Measurements from ENCODE around the gene STPG3. TPM values are rescaled to one million over a fixed set of nuclear protein-coding genes. Genes with fewer than 3 reads are reported as not detected.

The STPG3 gene
- total RNA-seq, 2 experiments from 2014 or later = not detected

- Mint-ChIP-seq H3K27me3 (no peaks in the 10 kb centered on the region), H3K27ac (no peak overlapping the region), H3K4me3 (no peak overlapping the region), H3K9me3 (no peaks in the 10 kb centered on the region), H3K36me3 (ENCODE audit: low read depth) (peaks cover 5% of the 10 kb centered on the region), H3K4me1 (peaks cover 2% of the 10 kb centered on the region)
- POLR2A ChIA-PET = no interaction called here
- CTCF ChIA-PET = interaction anchor here (0.6 to 1.1 kb wide), 2 partner anchors 22 to 191 kb away, joined by 3 to 5 read pairs; no protein-coding TSS in a partner anchor
- DNase-seq = no peak
These were observed 33.5 kb upstream of the STPG3 start for GRCh38 chr9:137217276-137218211.

DNA sequence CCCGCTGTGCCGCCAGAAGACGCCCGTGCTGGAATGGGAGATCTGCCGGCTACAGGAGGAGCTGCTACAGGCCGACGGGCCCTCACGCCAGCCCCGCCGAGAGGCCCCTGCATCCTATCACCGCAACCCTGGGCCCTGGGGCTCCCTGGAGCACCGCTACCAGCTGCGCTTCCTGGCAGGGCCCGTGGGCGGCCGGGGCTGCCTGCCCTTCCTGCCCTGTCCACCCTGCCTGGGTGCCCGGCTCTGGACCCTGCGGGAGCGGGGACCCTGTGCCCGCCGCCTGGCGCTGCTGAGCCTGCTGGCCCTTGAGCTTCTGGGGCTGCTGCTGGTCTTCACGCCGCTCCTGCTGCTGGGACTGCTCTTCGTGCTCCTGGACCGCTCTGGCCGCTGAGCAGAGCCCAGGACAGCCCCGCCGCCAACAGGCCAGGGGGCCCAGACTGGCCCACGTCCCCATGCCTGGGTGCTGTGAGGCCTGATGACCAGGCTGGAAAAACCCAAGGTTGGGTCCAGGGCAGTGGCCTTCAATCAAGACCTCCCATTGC, 32.8 kb upstream of the STPG3 start:
- no peak overlapping the region for H3K4me3 Mint-ChIP-seq
- H3K4me1 Mint-ChIP-seq = peaks cover 7% of the 10 kb centered on the region
- H3K36me3 Mint-ChIP-seq (ENCODE audit: low read depth) = peaks cover 2% of the 10 kb centered on the region
- no peaks in the 10 kb centered on the region for H3K9me3 Mint-ChIP-seq
- DNase-seq = no peak
- H3K27me3 Mint-ChIP-seq = no peaks in the 10 kb centered on the region
- CTCF ChIA-PET = interaction anchor here (0.6 to 1.1 kb wide), 2 partner anchors 21 to 171 kb away, joined by 3 to 5 read pairs; no protein-coding TSS in a partner anchor
- H3K27ac Mint-ChIP-seq = no peak overlapping the region
- POLR2A ChIA-PET = no interaction called here

GRCh38 chr9:137218754-137219271, 32.3 kb upstream of the STPG3 start:
- Mint-ChIP-seq H3K36me3 (ENCODE audit: low read depth) (peaks cover 2% of the 10 kb centered on the region), H3K27me3 (no peaks in the 10 kb centered on the region), H3K9me3 (no peaks in the 10 kb centered on the region), H3K4me3 (no peak overlapping the region), H3K27ac (peak overlapping the region; percentile 36), H3K4me1 (peaks cover 7% of the 10 kb centered on the region)
- CTCF ChIA-PET = interaction anchor here (0.6 to 1.1 kb wide), 3 partner anchors 12 to 172 kb away, joined by 3 to 5 read pairs (median 3); no protein-coding TSS in a partner anchor
- POLR2A ChIA-PET = no interaction called here
- no peak for DNase-seq

- POLR2A ChIA-PET = no interaction called here
- DNase-seq = no peak
- CTCF ChIA-PET = interaction anchor here (0.9 to 1.4 kb wide), 3 partner anchors 13 to 17 kb away, joined by 3 read pairs; no protein-coding TSS in a partner anchor
- H3K27ac Mint-ChIP-seq = no peak overlapping the region
- H3K27me3 Mint-ChIP-seq = no peaks in the 10 kb centered on the region
- no peaks in the 10 kb centered on the region for H3K9me3 Mint-ChIP-seq
- peaks cover 2% of the 10 kb centered on the region for H3K36me3 Mint-ChIP-seq (ENCODE audit: low read depth)
- H3K4me3 Mint-ChIP-seq = peak overlapping the region; percentile 11
- peaks cover 13% of the 10 kb centered on the region for H3K4me1 Mint-ChIP-seq
These were observed 31.2 kb upstream of the STPG3 start for GRCh38 chr9:137219757-137220316.

DNA sequence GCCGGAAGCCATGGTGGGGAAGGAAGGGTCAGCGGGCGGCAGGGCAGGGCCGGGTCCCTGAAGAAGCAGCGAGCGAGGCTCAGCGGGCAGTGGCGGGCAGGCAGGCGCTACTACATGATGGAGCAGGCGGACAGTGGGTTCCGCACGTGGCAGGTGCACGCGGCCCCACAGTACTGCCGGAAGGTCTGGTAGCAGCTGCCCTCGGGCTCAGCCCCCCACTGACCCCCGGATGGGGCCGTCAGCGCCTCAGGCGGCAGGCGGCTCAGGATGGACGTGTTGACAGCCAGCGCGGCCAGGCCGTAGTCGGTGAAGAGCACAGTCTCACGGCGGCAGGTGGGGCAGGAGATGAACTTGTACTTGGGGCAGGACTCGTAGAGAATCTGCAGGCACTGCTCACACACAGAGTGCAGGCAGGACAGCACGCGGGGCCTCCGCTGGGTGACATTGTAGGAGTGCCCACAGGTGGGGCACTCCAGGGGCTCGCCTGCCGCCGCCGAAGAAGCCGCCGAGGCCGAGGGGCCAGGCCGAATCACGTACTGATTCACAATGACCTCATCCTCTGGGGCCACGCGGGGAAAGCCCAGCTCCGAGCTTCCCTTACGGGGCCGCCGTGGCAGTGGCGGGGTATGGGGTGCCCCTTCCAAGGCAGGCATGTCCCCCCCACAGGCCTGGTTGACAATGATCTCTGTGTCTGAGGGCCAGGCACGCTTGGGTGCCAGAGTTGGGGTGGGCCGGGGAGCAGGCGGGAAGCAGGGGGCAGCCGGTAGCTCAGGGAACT, 30.6 kb upstream of the STPG3 start:
- Mint-ChIP-seq H3K4me1 (peaks cover 18% of the 10 kb centered on the region), H3K4me3 (peak overlapping the region; percentile 54), H3K27me3 (no peaks in the 10 kb centered on the region), H3K36me3 (ENCODE audit: low read depth) (peaks cover 2% of the 10 kb centered on the region), H3K9me3 (no peaks in the 10 kb centered on the region), H3K27ac (no peak overlapping the region)
- CTCF ChIA-PET = interaction anchor here (0.9 to 1.6 kb wide), 3 partner anchors 16 to 50 kb away, joined by 3 read pairs; no protein-coding TSS in a partner anchor
- DNase-seq = no peak
- POLR2A ChIA-PET = no interaction called here

DNA sequence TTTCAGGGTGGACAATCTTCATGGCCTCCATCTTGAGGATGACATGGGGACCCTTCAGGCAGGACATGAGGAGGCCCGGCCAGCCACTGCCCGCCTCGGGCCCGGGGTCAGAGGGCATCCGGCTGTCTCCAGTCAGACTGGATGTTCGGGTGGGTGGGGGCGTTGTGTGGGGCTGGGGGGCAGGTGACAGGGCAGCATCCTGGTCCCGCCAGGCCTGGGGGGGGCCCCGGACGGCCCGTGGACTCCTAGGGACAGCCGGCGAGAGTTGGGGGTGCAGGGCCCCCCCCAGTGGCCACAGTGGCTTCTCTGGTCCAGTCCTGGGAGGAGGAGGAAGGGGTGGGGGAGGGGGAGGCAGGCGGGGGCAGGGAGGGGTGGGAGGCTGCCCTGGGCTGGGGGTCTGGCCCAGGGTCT, 30.0 kb upstream of the STPG3 start:
- DNase-seq = no peak
- no peaks in the 10 kb centered on the region for H3K9me3 Mint-ChIP-seq
- H3K27ac Mint-ChIP-seq = no peak overlapping the region
- H3K4me3 Mint-ChIP-seq = peak overlapping the region; percentile 54
- POLR2A ChIA-PET = interaction anchor here (0.5 kb wide), 1 partner anchor 197 kb away, joined by 9 read pairs; no protein-coding TSS in a partner anchor
- H3K36me3 Mint-ChIP-seq (ENCODE audit: low read depth) = peaks cover 2% of the 10 kb centered on the region
- H3K4me1 Mint-ChIP-seq = peaks cover 18% of the 10 kb centered on the region
- CTCF ChIA-PET = interaction anchor here (1.4 to 1.6 kb wide), 2 partner anchors 16 to 50 kb away, joined by 3 read pairs; no protein-coding TSS in a partner anchor
- no peaks in the 10 kb centered on the region for H3K27me3 Mint-ChIP-seq

DNA sequence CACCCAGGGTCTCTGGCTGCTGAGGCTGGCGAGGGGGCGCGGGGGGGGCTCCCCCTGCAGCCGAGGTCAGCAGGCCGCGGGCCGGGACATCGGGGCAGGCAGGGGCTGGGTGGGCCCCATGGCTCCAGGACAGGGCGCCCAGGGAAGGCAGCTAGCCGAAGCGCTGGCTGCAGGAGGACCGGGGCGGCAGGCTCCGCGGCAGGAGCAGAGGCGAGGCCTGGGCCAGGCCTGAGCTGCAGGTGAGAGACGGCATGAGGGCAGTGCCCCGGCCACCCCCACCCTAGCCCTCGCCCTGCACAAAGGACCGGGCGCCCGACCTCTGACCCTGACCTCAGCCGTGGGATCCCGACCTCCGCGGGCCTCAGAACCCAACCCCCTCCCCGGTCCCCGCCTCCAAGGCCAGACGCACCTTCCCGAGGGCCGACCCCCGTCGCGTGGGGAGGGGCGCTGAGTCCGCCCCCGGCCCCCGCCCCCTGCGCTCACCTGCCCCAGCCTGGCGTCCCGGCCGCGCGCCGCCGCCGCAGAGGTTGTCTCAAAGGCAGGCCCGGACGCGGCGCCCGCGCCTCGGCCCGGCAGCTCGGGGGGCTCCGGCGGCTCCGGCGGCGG, 29.5 kb upstream of the STPG3 start:
- ChIA-PET CTCF (interaction anchor here (1.1 to 1.6 kb wide), 2 partner anchors 51 to 186 kb away, joined by 3 read pairs; no protein-coding TSS in a partner anchor), POLR2A (interaction anchor here (0.5 kb wide), 1 partner anchor 198 kb away, joined by 9 read pairs; no protein-coding TSS in a partner anchor)
- Mint-ChIP-seq H3K27me3 (no peaks in the 10 kb centered on the region), H3K4me3 (no peak overlapping the region), H3K9me3 (no peaks in the 10 kb centered on the region), H3K4me1 (peaks cover 18% of the 10 kb centered on the region), H3K27ac (no peak overlapping the region), H3K36me3 (ENCODE audit: low read depth) (peaks cover 2% of the 10 kb centered on the region)
- DNase-seq = no peak

DNA sequence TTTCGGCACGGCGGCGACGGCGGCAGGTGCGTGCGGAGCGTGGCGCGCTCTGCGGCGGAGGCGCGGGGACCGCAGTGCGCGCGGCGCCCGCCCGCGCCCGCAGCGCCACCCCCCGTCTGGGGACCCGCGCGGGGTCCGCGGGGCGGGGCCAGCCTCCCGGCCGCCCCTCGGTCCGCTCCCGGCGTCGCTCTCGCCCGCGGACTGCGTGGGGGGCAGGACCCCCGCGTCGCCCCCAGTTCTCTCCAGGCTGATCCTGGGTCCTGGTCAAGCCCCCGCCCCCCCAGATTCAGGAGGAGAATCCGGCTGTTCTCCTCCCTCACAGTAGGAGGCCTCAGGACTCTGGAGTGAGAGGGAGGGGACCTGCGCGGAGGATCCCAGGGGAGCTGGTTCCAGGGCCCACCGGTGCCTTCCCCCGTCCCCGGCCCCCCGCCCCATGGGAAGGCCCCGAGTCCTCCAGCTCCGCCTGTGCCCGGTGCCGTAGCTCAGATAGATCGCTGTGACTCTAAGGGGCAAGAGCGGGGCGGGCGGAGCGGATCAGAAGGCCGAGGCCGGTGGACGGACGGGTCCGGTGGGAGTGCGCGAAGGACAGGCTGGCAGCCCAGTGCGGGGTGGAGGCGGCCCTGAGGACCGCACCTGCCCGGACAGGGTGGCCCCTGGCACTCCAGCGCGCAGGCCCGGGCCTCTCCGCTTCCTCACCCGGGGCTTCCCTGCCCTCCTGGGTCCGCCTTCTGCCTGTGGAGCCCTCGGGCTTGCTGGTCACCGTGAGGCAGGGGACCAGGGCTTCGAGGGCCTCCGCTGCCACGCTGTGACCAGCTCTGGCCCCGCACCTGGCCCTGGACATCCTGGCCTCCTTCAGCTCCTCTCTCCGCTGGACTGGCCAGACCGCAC, 28.7 kb upstream of the STPG3 start, which contains the start of gene RNF208:
RNF208 (minus strand) TSS at position 51 of the 888 bp plus-strand sequence. CDS start 1,028 bp downstream, outside the sequence.
- no peaks in the 10 kb centered on the region for H3K9me3 Mint-ChIP-seq
- no peaks in the 10 kb centered on the region for H3K27me3 Mint-ChIP-seq
- ChIA-PET CTCF (interaction anchor here (0.5 to 6.0 kb wide), 9 partner anchors 16 to 187 kb away, joined by 3 to 65 read pairs (median 3); partner anchors contain the start of gene TUBB4B), POLR2A (interaction anchor here (1.0 to 1.2 kb wide), 3 partner anchors 18 to 127 kb away, joined by 3 read pairs; partner anchors contain the start of genes TPRN and TUBB4B)
- H3K27ac Mint-ChIP-seq = peak within 1 kb of the TSS; percentile 84
- peaks cover 18% of the 10 kb centered on the region for H3K4me1 Mint-ChIP-seq
- H3K4me3 Mint-ChIP-seq = peak within 1 kb of the TSS; percentile 73
- no peaks in the 10 kb centered on the region for H3K36me3 Mint-ChIP-seq (ENCODE audit: low read depth)
- no peak for DNase-seq

- Mint-ChIP-seq H3K36me3 (ENCODE audit: low read depth) (no peaks in the 10 kb centered on the region), H3K9me3 (no peaks in the 10 kb centered on the region), H3K27me3 (peaks cover 2% of the 10 kb centered on the region), H3K4me3 (peak overlapping the region; percentile 73), H3K4me1 (peaks cover 21% of the 10 kb centered on the region), H3K27ac (peak overlapping the region; percentile 84)
- peak; percentile 99 for DNase-seq
- ChIA-PET POLR2A (interaction anchor here (1.0 to 1.2 kb wide), 3 partner anchors 17 to 128 kb away, joined by 3 read pairs; partner anchors contain the start of genes TPRN and TUBB4B), CTCF (interaction anchor here (0.5 to 6.0 kb wide), 10 partner anchors 15 to 1127 kb away, joined by 3 to 65 read pairs (median 4); partner anchors contain the start of gene TUBB4B)
These were observed 27.8 kb upstream of the STPG3 start for GRCh38 chr9:137223078-137223970.
